GM12865 (cell line): ENCODE data around the gene STAG1.

ENCODE experiments used
- DNase-seq: peaks from one replicate; pipeline ENCODE4 v3.0.0; 2010; ENCODE audit warnings: low read depth
- H3K4me3 ChIP-seq: 2 replicates; pipeline ENCODE4 v1.5.1; 2011; ENCODE audit warnings: mild to moderate bottlenecking, low read depth, low read length, control low read depth
- CTCF ChIP-seq: IDR thresholded peaks from 2 replicates; pipeline ENCODE4 v1.5.1; 2011; ENCODE audit warnings: low read length, control low read depth, low read depth, inconsistent platforms; ENCODE audit not compliant: insufficient read depth; ENCODE audit errors: missing control alignments

STAG1 gene

GRCh38 chr3:136332776-136333175 is 419.4 kb downstream of the STAG1 start:
- TF ChIP-seq CTCF: no peak
- DNase-seq: no peak
- no peak overlapping the region for H3K4me3 ChIP-seq

- H3K4me3 ChIP-seq: no peak overlapping the region
- TF ChIP-seq CTCF: no peak
- no peak for DNase-seq
Measured at GRCh38 chr3:136332302-136332701, 419.9 kb downstream of the STAG1 start.

- TF ChIP-seq CTCF: no peak
- H3K4me3 ChIP-seq: no peak overlapping the region
Measured at GRCh38 chr3:136330900-136331299, 421.3 kb downstream of the STAG1 start.

GRCh38 chr3:136329593-136329992 is 422.6 kb downstream of the STAG1 start:
- TF ChIP-seq CTCF: no peak
- H3K4me3 ChIP-seq: no peak overlapping the region
- no peak for DNase-seq

More at GRCh38 chr3:136330900-136331299, 421.3 kb downstream of the STAG1 start:
- no peak for DNase-seq

- TF ChIP-seq CTCF: no peak
- no peak for DNase-seq
- H3K4me3 ChIP-seq: no peak overlapping the region
Measured at GRCh38 chr3:136327671-136328070, 424.5 kb downstream of the STAG1 start.

- no peak overlapping the region for H3K4me3 ChIP-seq
Measured at GRCh38 chr3:136326316-136326715, 425.9 kb downstream of the STAG1 start.

More at GRCh38 chr3:136326316-136326715, 425.9 kb downstream of the STAG1 start:
- DNase-seq: no peak
- no peak for TF ChIP-seq CTCF
